BJ (cell line): Measurements from ENCODE around the gene RAD51AP1. TPM values are rescaled to one million over a fixed set of nuclear protein-coding genes. Genes with fewer than 3 reads are reported as not detected.

ENCODE experiments used
- CTCF ChIA-PET: fragments of 350-600 bp; formaldehyde crosslinking; extraction: SDS; loops from one replicate; lab custom pipeline; 2021; ENCODE audit warnings: antibody characterized with exemption, inconsistent platforms; lab: Yijun Ruan, JAX
- POLR2A ChIA-PET: fragments of 300-600 bp; sonication (Branson Sonifier 250); formaldehyde crosslinking; extraction: SDS; loops from one replicate; lab custom pipeline; 2021; ENCODE audit warnings: antibody characterized with exemption; lab: Charles Lee
- DNase-seq: peaks from one replicate; pipeline ENCODE4 v3.0.0-alpha.2; 2011; ENCODE audit warnings: low read depth
- H3K27me3 ChIP-seq: 2 replicates; pipeline ENCODE4 v1.6.0; 2011; ENCODE audit warnings: low read length; ENCODE audit not compliant: control insufficient read depth, insufficient read depth
- H3K36me3 ChIP-seq: 2 replicates; pipeline ENCODE4 v1.5.1; 2011; ENCODE audit warnings: low read length; ENCODE audit not compliant: control insufficient read depth, insufficient read depth
- H3K4me3 ChIP-seq: 2 replicates; pipeline ENCODE4 v1.5.1; 2011; ENCODE audit warnings: low read depth, mild to moderate bottlenecking, control low read depth, low read length
- CTCF ChIP-seq: IDR thresholded peaks from 2 replicates; pipeline ENCODE4 v1.5.1; 2011; ENCODE audit warnings: low read depth, mild to moderate bottlenecking, control low read depth, inconsistent platforms, low read length, moderate library complexity; ENCODE audit not compliant: insufficient read depth
- polyA plus RNA-seq: library from polyadenylated mRNA; depleted of rRNA; stranded (reverse); fragments of >200 nt; gene quantifications from 2 replicates; pipeline ENCODE4 v1.2.3, GENCODE V29; 2011

RAD51AP1 gene
- polyA plus RNA-seq, 1 experiment = 4.9 TPM

GRCh38 chr12:4566474-4566873, 27.8 kb downstream of the RAD51AP1 start:
- Histone ChIP-seq H3K36me3 (no peaks in the 10 kb centered on the region), H3K27me3 (no peaks in the 10 kb centered on the region), H3K4me3 (no peak overlapping the region)
- no peak for TF ChIP-seq CTCF
- ChIA-PET POLR2A (no interaction called here), CTCF (no interaction called here)
- DNase-seq = no peak

DNA sequence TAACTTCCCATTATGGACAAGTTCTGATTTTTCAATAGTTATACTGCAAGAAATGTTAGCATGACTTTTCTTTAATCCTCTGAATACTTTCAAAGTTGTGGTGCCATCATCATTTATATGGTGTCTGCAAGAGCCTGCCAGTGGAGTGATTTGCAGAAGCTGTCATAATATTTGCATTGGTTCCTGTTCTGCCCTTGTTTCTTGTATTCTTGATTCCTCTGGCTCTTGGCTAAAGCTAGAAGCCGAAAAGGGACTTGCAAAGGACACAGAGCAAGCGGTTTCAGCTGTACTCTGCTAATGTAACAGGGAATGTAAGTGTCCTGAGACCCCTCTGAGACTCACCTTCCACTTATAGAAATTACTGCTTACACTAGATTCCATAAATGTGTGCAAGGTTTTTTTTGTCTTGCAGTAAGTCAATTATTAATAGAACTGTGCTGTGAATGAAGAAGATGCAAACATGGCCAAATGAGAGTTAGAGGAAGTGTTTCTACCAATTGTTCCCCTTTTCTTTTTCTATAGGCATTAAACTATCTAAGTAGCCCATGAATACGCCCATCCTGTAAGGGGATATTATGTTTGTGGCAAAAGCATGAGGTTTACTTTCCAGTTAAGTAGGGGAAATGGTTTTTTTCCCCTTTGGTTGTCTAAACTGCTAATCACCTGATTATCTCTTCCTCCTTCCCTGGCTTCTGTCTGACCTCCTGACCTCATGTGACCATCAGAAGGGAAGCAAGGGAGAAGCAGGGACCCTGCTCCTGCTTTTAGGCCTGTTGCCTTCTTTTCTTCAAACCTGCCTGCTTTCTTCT, 28.6 kb downstream of the RAD51AP1 start:
- H3K27me3 ChIP-seq = no peaks in the 10 kb centered on the region
- ChIA-PET CTCF (no interaction called here), POLR2A (no interaction called here)
- no peak overlapping the region for H3K4me3 ChIP-seq
- DNase-seq = no peak
- no peaks in the 10 kb centered on the region for H3K36me3 ChIP-seq
- TF ChIP-seq CTCF = no peak

- CTCF ChIA-PET = no interaction called here
Measured at GRCh38 chr12:4569261-4569660, 30.6 kb downstream of the RAD51AP1 start.

DNA sequence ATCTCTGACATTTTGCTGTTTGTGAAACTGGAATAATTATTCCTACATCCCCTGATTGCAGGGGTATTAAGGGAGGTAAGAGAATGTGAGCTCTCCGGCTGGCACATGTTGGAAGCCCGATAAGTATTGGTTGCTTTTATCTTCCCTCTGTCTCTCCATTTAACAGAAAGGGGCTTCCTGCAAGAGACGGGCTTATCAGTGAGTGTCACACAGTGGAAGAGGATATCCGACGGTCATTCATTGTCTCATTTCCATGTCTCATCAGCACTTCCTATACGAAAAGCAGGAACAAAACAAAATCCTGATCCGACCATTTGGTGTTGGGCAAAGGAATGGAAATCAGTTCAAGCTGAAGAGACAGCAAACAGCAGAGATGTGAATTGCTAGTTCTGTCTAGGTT, 34.0 kb downstream of the RAD51AP1 start:
- CTCF ChIA-PET = interaction anchor here (0.9 kb wide), 1 partner anchor 21 kb away, joined by 4 read pairs; no protein-coding TSS in a partner anchor
- no peak overlapping the region for H3K4me3 ChIP-seq

More at GRCh38 chr12:4569261-4569660, 30.6 kb downstream of the RAD51AP1 start:
- Histone ChIP-seq H3K36me3 (no peaks in the 10 kb centered on the region), H3K27me3 (no peaks in the 10 kb centered on the region), H3K4me3 (no peak overlapping the region)
- no peak for DNase-seq
- no peak for TF ChIP-seq CTCF
- POLR2A ChIA-PET = no interaction called here

More for the DNA sequence above, 34.0 kb downstream of the RAD51AP1 start:
- Histone ChIP-seq H3K36me3 (no peaks in the 10 kb centered on the region), H3K27me3 (no peaks in the 10 kb centered on the region)
- POLR2A ChIA-PET = no interaction called here
- no peak for TF ChIP-seq CTCF
- DNase-seq = no peak
